GM19035 (cell line): ENCODE results near the gene ESYT1.
"Not testable (repeated sequence)": the region's sequence is repeated elsewhere in the genome, so short reads cannot be mapped to it uniquely, and the experiment has no call there.

ENCODE experiments used
- ATAC-seq: cut with Tn5 transposase; IDR thresholded peaks from one replicate; pipeline ENCODE4 v1.9.1; 2021; ENCODE audit not compliant: unreplicated experiment

ESYT1 gene

DNA sequence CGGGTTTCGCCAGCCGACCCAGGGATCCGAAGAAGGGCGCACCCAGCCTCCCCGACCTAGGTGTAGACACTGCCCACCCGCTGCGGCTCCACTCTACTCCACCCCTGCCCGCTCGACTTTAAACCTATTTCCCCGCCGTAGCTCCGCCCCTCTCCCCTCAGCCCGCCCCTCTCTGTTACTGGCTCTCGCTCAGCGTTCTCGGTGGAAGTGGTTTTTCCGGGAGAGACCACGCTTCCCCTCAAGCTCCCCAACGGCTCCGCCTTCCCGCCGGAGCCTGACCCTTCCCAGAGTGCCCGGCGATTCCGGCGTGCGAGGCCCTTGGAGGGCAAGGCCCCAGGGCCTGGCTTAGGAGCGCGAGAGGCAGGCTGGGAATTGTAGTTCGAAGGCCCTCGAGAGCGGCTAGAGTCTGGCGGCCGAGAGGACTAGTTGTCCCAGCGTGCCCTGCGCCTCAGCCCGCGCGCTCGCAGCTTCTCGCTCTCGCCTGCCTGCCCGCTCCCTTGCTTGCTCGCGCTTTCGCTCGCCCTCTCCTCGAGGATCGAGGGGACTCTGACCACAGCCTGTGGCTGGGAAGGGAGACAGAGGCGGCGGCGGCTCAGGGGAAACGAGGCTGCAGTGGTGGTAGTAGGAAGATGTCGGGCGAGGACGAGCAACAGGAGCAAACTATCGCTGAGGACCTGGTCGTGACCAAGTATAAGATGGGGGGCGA lies 23.8 kb upstream of the ESYT1 start, which contains the start of gene PA2G4:
TSS of gene PA2G4 (plus strand) at position 451 of the 706 bp plus-strand sequence. CDS start at position 630, 179 bp downstream.
- peak; percentile 94 for ATAC-seq

DNA sequence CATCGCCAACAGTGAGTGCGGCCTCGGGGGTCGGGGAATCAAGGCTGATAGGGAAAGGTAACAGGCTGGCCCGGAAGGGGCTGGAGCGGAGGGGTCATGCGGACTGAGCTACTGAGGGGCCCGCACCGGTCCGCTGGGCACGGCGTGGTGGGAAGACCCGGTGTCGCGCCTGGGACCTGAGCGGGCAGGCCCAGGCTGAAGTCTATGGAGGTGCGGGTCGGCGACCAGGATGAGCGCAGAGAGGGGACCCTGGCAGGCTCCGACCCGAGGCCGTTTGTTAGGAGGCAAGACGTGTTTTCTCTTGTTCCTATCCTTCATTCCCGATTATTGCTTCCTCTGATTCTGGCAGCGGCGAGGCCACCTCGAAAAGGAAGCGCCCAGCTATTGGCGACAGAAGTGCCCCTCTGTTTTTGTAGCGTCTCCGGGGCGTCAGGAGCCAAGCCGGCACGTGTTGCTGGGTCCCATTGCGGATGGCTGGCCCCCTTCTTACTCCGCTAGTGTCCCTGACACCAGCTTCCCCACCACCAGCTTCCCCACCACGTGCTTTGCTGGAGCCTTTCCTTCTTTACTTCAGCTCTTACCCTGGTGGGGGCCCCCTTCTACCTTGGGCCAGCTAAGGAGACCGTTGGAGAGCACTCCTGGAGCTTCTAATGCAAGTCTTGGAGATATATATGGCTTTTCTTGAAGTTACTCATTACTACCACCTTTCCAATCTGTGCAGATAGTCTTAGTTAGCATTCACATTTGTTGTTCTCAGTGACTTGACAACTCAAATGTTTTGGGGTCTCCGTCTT lies 23.1 kb upstream of the ESYT1 start:
- peak; percentile 13 for ATAC-seq

DNA sequence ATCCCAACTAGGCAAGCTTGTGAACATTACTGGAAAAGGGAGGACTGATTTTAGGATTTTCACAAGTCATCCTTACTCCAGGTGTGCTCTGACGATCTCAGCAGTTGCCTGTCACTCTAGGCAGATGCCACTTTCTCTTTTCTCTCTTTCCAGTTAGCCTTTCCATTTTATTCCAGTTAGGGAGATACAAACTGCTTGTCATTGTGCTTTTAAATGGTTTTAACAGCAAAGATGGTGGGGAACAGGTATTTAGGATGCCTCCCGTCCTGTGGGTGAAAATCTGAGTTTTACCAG lies 22.5 kb upstream of the ESYT1 start:
- no peak for ATAC-seq

GRCh38 chr12:56107242-56107641 lies 20.8 kb upstream of the ESYT1 start:
- no peak for ATAC-seq

DNA sequence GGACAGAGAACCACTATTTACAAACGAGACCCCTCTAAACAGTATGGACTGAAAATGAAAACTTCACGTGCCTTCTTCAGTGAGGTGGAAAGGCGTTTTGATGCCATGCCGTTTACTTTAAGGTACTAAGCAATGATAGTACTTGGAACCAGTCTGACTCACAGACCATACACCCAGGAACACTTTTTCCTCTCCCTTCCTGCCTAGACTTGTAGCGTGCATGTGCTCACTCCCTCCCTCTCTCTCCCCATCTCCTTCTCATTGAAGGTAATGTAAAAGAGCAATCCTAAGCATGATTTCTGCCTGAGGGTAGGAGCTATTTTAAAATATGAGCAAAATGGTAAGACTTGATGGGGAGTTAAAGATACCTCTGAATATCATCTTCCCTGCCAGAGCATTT lies 17.5 kb upstream of the ESYT1 start:
- no peak for ATAC-seq

DNA sequence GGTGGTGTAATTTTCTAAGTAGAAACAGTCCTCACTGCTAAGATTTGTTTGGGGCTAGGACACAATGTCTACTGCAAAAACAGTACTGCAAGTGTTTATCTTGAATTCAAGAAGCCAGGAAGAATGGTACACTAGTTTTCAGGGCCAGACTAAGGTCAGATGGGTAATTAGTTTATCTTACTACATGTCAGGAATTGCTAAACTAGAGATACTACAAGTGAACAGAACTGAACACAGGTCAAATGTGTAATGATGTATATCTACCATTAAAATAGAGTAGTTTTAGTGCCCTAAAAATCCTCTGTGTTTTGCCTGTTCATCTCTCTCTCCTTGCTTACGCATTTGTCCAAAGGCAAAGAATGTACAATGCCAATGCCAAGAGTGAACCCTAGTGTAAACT lies 14.0 kb upstream of the ESYT1 start:
- no peak for ATAC-seq

GRCh38 chr12:56115329-56115728 lies 12.7 kb upstream of the ESYT1 start:
- no peak for ATAC-seq

GRCh38 chr12:56116267-56117081 lies 11.6 kb upstream of the ESYT1 start, which contains the start of gene RPL41:
TSS of gene RPL41 (plus strand) at chr12:56116633.
- peak; percentile 51 for ATAC-seq

DNA sequence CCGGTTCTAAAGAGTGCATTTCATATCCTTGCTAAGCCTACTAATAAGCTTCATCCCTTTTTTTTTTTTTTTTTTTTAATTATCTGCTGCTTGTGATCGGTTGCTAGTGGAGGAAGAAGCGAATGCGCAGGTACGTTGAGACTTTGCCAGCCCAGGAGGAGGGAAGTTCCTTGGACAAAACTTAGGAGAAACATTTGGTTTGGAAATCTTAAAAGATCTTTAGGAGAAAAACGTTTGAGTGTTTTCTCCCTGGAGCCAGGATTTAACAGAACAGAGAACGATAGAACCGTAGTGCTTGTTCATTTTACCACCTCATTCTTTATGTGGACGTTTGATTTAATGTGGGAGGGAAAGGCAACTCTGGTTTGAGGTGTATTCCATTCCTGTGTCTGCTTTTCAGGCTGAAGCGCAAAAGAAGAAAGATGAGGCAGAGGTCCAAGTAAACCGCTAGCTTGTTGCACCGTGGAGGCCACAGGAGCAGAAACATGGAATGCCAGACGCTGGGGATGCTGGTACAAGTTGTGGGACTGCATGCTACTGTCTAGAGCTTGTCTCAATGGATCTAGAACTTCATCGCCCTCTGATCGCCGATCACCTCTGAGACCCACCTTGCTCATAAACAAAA lies 10.9 kb upstream of the ESYT1 start:
- not testable (repeated sequence) for ATAC-seq

- ATAC-seq, result peak; percentile 84
Measured at GRCh38 chr12:56117778-56118687, 10.0 kb upstream of the ESYT1 start, which contains the start of gene ZC3H10. TSS of gene ZC3H10 (plus strand) at chr12:56118266. CDS start at chr12:56120563, 2,297 bp downstream.

DNA sequence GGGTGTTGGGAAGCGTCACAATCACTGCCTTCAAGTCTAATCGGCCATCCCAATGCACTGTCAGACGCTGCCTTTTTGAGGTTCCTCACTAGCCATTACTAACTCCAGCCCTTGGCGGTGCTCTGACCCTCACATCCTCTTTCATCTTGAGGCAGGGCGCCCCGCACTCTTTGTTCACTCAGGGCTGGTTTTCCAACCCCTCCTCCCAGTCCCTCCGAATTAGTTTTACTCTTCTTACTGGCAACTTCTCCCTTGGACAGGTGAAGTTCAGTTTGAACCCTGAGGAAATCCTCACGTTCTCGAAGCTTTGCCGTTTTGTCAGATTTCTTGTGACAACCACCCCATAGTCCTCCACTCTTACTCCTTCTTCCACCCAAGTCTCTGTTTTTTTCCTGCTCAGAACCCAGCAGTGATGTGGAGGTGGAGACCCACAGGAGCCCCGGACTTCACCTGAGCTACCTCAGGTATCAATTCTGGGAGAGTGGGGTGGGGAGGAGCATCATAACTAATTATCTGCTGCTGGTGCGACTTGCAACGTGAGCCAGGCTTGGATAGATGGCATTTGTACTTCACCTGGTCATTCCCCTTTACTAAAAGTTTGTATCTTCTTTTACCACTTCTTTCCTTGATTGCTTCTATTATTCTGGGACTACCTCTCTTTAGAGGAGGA lies 9.2 kb upstream of the ESYT1 start:
- no peak for ATAC-seq

GRCh38 chr12:56119361-56119796 lies 8.7 kb upstream of the ESYT1 start:
- no peak for ATAC-seq

GRCh38 chr12:56120158-56120846 lies 7.8 kb upstream of the ESYT1 start:
- no peak for ATAC-seq

DNA sequence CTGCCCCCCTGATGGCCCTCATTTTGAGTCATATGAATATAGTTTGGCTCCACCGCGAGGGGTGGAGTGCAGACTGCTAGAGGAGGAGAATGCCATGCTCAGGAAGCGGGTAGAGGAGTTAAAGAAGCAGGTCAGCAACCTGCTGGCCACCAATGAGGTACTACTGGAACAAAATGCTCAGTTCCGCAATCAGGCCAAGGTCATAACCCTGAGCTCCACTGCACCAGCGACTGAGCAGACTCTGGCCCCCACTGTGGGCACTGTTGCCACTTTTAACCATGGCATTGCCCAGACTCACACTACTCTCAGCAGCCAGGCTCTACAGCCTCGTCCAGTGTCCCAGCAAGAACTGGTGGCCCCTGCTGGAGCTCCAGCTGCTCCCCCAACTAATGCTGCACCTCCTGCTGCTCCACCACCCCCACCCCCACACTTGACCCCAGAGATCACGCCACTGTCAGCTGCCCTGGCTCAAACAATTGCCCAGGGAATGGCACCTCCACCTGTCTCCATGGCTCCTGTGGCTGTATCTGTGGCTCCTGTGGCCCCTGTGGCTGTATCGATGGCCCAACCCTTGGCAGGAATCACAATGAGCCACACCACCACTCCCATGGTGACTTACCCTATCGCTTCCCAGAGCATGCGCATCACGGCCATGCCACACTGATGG lies 6.7 kb upstream of the ESYT1 start:
- no peak for ATAC-seq

DNA sequence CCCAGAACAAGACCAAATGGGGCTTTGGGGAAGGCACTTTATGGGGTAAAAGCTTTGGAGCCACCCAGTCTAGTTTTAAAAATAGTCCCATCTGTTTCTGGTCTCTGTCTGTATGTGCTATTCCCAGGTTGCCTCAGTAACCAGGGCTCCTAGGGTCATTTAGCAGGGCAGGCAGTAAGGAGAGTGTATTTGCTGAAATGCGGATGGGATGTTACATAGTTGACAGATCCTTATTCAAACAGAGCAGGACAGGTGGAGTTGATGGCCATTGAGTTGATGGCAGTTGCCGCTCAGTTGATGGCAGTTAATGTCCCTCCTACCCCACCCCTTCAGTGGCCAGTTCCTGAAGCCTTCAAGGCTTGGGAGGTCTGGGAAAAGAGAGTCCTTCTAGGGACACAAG lies 5.4 kb upstream of the ESYT1 start:
- no peak for ATAC-seq

GRCh38 chr12:56124133-56124532 lies 3.9 kb upstream of the ESYT1 start:
- ATAC-seq, result no peak

GRCh38 chr12:56126732-56127239 lies 1.3 kb upstream of the ESYT1 start:
- ATAC-seq, result no peak

DNA sequence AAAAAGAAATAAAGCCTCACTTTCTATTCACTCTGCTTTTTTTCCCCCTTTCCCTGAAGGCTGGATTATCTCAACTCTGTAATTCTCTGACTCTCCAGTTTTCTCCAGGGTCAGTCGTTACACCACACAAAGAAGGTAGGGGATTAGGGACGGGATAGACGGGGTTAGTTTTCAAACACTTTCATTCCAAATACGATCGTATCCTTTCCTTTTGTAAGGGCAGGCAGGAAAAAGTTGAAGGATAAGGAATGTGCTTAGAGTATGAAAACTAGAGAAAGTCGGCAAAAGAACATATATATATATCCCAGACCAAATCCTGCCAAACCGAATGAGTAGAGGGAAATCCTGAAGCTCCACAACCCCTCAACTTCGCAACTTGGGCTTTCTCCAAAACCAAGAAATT lies 581 bp upstream of the ESYT1 start:
- ATAC-seq, result no peak
